Mesothelial cell of epicardium (in vitro differentiated cells): ENCODE data around the gene OPRM1. TPM values are rescaled to one million over a fixed set of nuclear protein-coding genes. Genes with fewer than 3 reads are reported as not detected.

Experiments used
- DNase-seq, 2 experiments: peaks; one replicate each; pipeline ENCODE4 v3.0.0; 2021; ENCODE audit warnings: low spot score in 2 of 2; ENCODE audit not compliant: unreplicated experiment in 2 of 2
- H3K27ac Mint-ChIP-seq: 2 replicates; pipeline ENCODE4 v1.8.0; 2021; ENCODE audit warnings: mixed read lengths
- H3K27me3 Mint-ChIP-seq: 2 replicates; pipeline ENCODE4 v1.8.0; 2021; ENCODE audit warnings: low read depth, mixed read lengths
- H3K36me3 Mint-ChIP-seq: 2 replicates; pipeline ENCODE4 v1.8.0; 2021; ENCODE audit warnings: mixed read lengths
- H3K4me1 Mint-ChIP-seq: 2 replicates; pipeline ENCODE4 v1.8.0; 2021; ENCODE audit warnings: mixed read lengths
- H3K4me3 Mint-ChIP-seq: 2 replicates; pipeline ENCODE4 v1.8.0; 2021; ENCODE audit warnings: mild to moderate bottlenecking, moderate library complexity, mixed read lengths
- H3K9me3 Mint-ChIP-seq: 2 replicates; pipeline ENCODE4 v1.8.0; 2021; ENCODE audit warnings: mixed read lengths
- CTCF ChIP-seq: fragments of 200-600 bp; sonication (generic); IDR thresholded peaks from one replicate; pipeline ENCODE4 v1.5.0; 2021; ENCODE audit warnings: antibody characterized with exemption; ENCODE audit not compliant: unreplicated experiment
- total RNA-seq: library from RNA; stranded (reverse); gene quantifications from 3 replicates; pipeline ENCODE4 v1.2.1, GENCODE V29; 2021

OPRM1 gene
- total RNA-seq, 1 donor from 2014 or later, result not detected

- H3K4me3 Mint-ChIP-seq, result no peak overlapping the region
- H3K4me1 Mint-ChIP-seq, result no peaks in the 10 kb centered on the region
- peaks cover 11% of the 10 kb centered on the region for H3K27me3 Mint-ChIP-seq
- TF ChIP-seq CTCF, result no peak
- H3K9me3 Mint-ChIP-seq, result peaks cover 2% of the 10 kb centered on the region
- DNase-seq, result no peak
- no peak overlapping the region for H3K27ac Mint-ChIP-seq
- no peaks in the 10 kb centered on the region for H3K36me3 Mint-ChIP-seq
These were observed 88.6 kb downstream of the OPRM1 start for GRCh38 chr6:154127657-154128056.

- Mint-ChIP-seq H3K36me3 (no peaks in the 10 kb centered on the region), H3K4me1 (no peaks in the 10 kb centered on the region), H3K9me3 (no peaks in the 10 kb centered on the region), H3K27me3 (peaks cover 5% of the 10 kb centered on the region), H3K27ac (no peak overlapping the region), H3K4me3 (no peak overlapping the region)
- no peak for DNase-seq
- no peak for TF ChIP-seq CTCF
These were observed 95.6 kb downstream of the OPRM1 start for GRCh38 chr6:154134471-154135147.

- no peak overlapping the region for H3K27ac Mint-ChIP-seq
- no peaks in the 10 kb centered on the region for H3K36me3 Mint-ChIP-seq
- H3K4me1 Mint-ChIP-seq, result no peaks in the 10 kb centered on the region
- H3K9me3 Mint-ChIP-seq, result no peaks in the 10 kb centered on the region
- peaks cover 8% of the 10 kb centered on the region for H3K27me3 Mint-ChIP-seq
- DNase-seq, result no peak
- no peak for TF ChIP-seq CTCF
- no peak overlapping the region for H3K4me3 Mint-ChIP-seq
These were observed 99.8 kb downstream of the OPRM1 start for GRCh38 chr6:154138793-154139192.

GRCh38 chr6:154139892-154140291 lies 100.9 kb downstream of the OPRM1 start:
- no peak overlapping the region for H3K27ac Mint-ChIP-seq
- H3K27me3 Mint-ChIP-seq, result peaks cover 6% of the 10 kb centered on the region
- no peaks in the 10 kb centered on the region for H3K4me1 Mint-ChIP-seq
- no peak overlapping the region for H3K4me3 Mint-ChIP-seq
- no peak for DNase-seq
- no peaks in the 10 kb centered on the region for H3K9me3 Mint-ChIP-seq
- H3K36me3 Mint-ChIP-seq, result no peaks in the 10 kb centered on the region
- no peak for TF ChIP-seq CTCF

- no peak for DNase-seq
- H3K27ac Mint-ChIP-seq, result no peak overlapping the region
- no peak overlapping the region for H3K4me3 Mint-ChIP-seq
- H3K27me3 Mint-ChIP-seq, result peaks cover 10% of the 10 kb centered on the region
- TF ChIP-seq CTCF, result no peak
- peaks cover 4% of the 10 kb centered on the region for H3K9me3 Mint-ChIP-seq
- no peaks in the 10 kb centered on the region for H3K4me1 Mint-ChIP-seq
- H3K36me3 Mint-ChIP-seq, result no peaks in the 10 kb centered on the region
These were observed 101.7 kb downstream of the OPRM1 start for GRCh38 chr6:154140743-154141142.
